H1 (cell line): ENCODE data around the gene ENDOU. TPM values are rescaled to one million over a fixed set of nuclear protein-coding genes. Genes with fewer than 3 reads are reported as not detected.

ENCODE experiments used
- BCL11A ChIP-seq, 2 experiments: IDR thresholded peaks; one replicate each; pipeline ENCODE4 v1.6.1; 2011; ENCODE audit warnings: low read depth in 2 of 2, low read length in 2 of 2, mild to moderate bottlenecking in 2 of 2
- CHD7 ChIP-seq: fragments of 300-600 bp; sonication (generic); IDR thresholded peaks from 2 replicates; pipeline ENCODE4 v1.7.1; 2012; ENCODE audit warnings: low read length, moderate library complexity, mild to moderate bottlenecking, inconsistent platforms; ENCODE audit not compliant: insufficient replicate concordance
- E2F6 ChIP-seq: IDR thresholded peaks from 2 replicates; pipeline ENCODE4 v1.6.1; 2012; ENCODE audit warnings: inconsistent platforms
- EZH2 ChIP-seq: fragments of 200-600 bp; sonication (generic); IDR thresholded peaks from 2 replicates; pipeline ENCODE4 v1.7.1; 2012; ENCODE audit warnings: low read depth, mild to moderate bottlenecking, moderate library complexity, low read length, inconsistent platforms; ENCODE audit not compliant: severe bottlenecking
- NANOG ChIP-seq: IDR thresholded peaks from 2 replicates; pipeline ENCODE4 v1.6.1; 2011; ENCODE audit warnings: low read length, low read depth, mild to moderate bottlenecking, inconsistent platforms; ENCODE audit not compliant: insufficient read depth, poor library complexity, severe bottlenecking
- NRF1 ChIP-seq: IDR thresholded peaks from 2 replicates; pipeline ENCODE4 v1.6.1; 2011; ENCODE audit warnings: mild to moderate bottlenecking, low read depth, low read length, improper control_type of control experiment
- SAP30 ChIP-seq: fragments of 300-600 bp; sonication (generic); IDR thresholded peaks from 2 replicates; pipeline ENCODE4 v1.7.1; 2012; ENCODE audit warnings: low read length, moderate library complexity, mild to moderate bottlenecking, inconsistent platforms; ENCODE audit not compliant: insufficient read depth, insufficient replicate concordance
- SIN3A ChIP-seq, 2 experiments: IDR thresholded peaks in 1 of 2; conservative IDR thresholded peaks in 1 of 2; 2 replicates each; pipeline ENCODE4 v1.6.1; 2011 to 2012; ENCODE audit warnings: low read length in 2 of 2, improper control_type of control experiment in 1 of 2, low read depth in 1 of 2, mild to moderate bottlenecking in 1 of 2
- SP2 ChIP-seq: IDR thresholded peaks from 2 replicates; pipeline ENCODE4 v1.6.1; 2012; ENCODE audit warnings: mild to moderate bottlenecking, low read length, inconsistent platforms
- YY1 ChIP-seq: IDR thresholded peaks from 2 replicates; pipeline ENCODE4 v1.6.1; 2011; ENCODE audit warnings: low read depth, mild to moderate bottlenecking, low read length
- ZNF274 ChIP-seq: IDR thresholded peaks from 2 replicates; pipeline ENCODE4 v1.7.0; 2012; ENCODE audit warnings: low read length, borderline replicate concordance; ENCODE audit errors: extremely low read depth
- polyA plus RNA-seq, 7 experiments: library from polyadenylated mRNA; depleted of rRNA in 3 of 7; stranded (reverse) in 5 of 7; unstranded in 2 of 7; fragments of >200 nt in 5 of 7; fragments of 200-250 nt in 2 of 7; gene quantifications; 1 replicate in 5 of 7; 2 replicates in 1 of 7; 4 replicates in 1 of 7; pipeline versions ENCODE4 v1.2.1 to v1.2.3, GENCODE V29; 2011 to 2013; ENCODE audit warnings: missing spikeins in 2 of 7, mixed read lengths in 2 of 7
- total RNA-seq: library from RNA; stranded (reverse); fragmentation: NEBNext Ultra II Directional; extraction: Animal tissue kit (Norgen Biotek cat#: 25700); gene quantifications from 2 replicates; pipeline ENCODE4 v1.2.1, GENCODE V29; 2021

Gene ENDOU
- total and polyA plus RNA-seq, 2 of the 8 experiments (the other 6 are each of a cell fraction or from before 2014, with no cell fraction given): not detected

DNA sequence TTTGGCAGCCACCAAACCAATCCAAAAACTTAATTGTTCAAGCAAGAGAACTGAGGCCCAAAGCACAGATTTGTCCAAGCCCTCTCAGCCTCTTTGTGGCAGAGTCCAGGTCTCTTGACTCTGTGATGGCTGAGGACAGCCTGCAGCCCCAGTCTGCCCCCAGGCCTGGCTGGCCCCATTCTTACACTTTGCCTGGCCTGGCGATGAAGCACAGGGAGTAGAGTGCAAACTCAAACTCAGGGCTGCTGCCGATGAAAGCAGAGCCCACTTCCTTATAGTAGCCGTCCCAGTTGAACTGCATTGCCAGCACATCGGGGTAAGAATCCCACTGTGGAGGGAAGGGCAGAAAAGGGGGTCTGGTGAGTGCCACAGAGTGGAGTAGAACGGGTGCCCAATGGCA lies 13.8 kb downstream of the ENDOU start (continued):
- TF ChIP-seq CHD7: no peak
- TF ChIP-seq SP2: no peak
- TF ChIP-seq SAP30: no peak
- TF ChIP-seq E2F6: no peak
- no peak for TF ChIP-seq ZNF274
- TF ChIP-seq EZH2: no peak
- TF ChIP-seq BCL11A (IDR thresholded peaks at IDR 0.05; ENCODE audit: low read depth in 2 of 2, low read length in 2 of 2): no peak
- TF ChIP-seq YY1: no peak
- no peak for TF ChIP-seq SIN3A (conservative IDR thresholded peaks at IDR 0.05 in 1 of 2, IDR thresholded peaks at IDR 0.05 in 1 of 2; ENCODE audit: low read depth in 1 of 2, low read length in 2 of 2)
- TF ChIP-seq NANOG: no peak
- TF ChIP-seq NRF1: no peak
